GM12873 (cell line): ENCODE results near the gene ERMARD.

Experiments
- TF ChIP-seq, protein P1 (sequence below): IDR thresholded peaks from 2 replicates; pipeline ENCODE4 v1.5.1; 2012; ENCODE audit warnings: low read depth, mild to moderate bottlenecking, moderate library complexity, low read length, control low read depth; ENCODE audit not compliant: insufficient read depth; ENCODE audit errors: missing control alignments

Gene ERMARD

DNA sequence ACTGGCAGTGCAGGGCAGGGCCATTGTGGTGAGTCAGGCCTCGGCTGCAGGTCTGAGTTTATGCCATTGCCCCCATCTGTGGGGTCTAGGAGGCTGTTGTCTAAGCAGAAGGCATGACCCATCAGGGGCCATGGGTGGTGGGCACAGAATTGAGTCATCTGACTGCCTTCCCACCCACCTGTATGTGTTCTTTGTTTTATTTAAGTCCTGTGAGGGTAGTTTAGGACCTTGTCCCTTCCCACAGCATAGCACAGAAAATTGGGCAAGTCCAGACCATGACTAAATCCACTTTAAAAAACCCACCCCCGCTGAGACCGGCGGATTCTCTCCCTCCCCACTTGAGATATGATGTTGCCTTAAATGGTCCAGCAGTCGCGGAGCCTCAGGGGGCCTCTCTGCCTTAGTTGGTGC lies 40.3 kb downstream of the ERMARD start:
- TF ChIP-seq, protein P1, sequence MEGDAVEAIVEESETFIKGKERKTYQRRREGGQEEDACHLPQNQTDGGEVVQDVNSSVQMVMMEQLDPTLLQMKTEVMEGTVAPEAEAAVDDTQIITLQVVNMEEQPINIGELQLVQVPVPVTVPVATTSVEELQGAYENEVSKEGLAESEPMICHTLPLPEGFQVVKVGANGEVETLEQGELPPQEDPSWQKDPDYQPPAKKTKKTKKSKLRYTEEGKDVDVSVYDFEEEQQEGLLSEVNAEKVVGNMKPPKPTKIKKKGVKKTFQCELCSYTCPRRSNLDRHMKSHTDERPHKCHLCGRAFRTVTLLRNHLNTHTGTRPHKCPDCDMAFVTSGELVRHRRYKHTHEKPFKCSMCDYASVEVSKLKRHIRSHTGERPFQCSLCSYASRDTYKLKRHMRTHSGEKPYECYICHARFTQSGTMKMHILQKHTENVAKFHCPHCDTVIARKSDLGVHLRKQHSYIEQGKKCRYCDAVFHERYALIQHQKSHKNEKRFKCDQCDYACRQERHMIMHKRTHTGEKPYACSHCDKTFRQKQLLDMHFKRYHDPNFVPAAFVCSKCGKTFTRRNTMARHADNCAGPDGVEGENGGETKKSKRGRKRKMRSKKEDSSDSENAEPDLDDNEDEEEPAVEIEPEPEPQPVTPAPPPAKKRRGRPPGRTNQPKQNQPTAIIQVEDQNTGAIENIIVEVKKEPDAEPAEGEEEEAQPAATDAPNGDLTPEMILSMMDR, result no peak

DNA sequence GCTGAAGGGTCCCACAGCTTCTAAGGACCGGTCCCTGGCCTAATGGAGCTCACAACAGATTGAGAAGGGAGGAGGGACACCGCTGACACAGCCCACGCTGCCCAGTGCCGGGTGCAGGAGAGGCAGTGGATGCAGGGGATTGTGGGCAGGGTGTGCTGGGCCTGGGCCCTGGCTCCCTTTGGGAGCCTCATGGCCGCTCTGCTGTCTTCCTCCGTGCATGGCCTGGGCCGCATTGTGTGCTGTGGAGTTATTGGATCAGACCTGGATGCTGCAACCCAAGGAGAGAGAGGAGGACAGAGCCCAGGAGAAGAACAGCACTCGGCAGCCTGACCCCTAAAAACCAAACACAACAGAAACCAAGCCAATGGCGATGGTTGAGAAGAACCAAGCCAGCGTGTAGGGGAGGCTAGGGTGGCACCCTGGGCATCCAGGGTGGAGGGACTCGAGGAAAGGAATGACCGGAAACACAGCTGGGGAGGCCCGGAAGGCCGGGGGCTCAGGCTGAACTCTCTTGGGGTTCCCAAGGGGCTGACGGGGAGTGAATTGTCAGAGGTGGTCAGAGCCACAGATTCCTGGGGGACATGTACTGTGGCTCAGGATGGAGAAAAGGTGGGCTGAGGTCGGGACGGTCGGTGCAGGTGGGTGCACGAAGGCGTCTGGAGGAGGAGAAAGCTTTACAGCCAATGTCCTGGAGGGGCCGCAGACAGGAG lies 41.0 kb downstream of the ERMARD start:
- TF ChIP-seq, protein P1, result no peak

DNA sequence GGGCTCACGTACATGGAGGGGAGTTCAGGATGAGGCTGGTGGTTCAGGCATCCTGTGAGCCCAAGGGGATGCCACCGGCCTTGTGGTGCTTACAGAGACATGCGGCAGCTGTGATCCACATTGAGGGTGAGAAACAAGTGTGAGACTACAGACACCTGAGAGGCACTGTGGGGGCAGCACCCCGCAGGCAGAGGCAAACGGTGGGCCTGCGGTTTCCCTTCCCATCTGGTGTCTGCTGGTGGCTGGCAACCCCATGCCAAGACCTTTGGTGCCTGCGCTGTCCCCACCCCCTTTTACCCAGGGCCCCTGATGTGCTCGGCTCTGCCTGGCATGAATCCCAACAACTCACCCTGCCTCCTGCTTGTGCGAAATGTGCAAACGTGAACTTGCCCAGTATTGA lies 42.0 kb downstream of the ERMARD start:
- TF ChIP-seq, protein P1, result no peak

DNA sequence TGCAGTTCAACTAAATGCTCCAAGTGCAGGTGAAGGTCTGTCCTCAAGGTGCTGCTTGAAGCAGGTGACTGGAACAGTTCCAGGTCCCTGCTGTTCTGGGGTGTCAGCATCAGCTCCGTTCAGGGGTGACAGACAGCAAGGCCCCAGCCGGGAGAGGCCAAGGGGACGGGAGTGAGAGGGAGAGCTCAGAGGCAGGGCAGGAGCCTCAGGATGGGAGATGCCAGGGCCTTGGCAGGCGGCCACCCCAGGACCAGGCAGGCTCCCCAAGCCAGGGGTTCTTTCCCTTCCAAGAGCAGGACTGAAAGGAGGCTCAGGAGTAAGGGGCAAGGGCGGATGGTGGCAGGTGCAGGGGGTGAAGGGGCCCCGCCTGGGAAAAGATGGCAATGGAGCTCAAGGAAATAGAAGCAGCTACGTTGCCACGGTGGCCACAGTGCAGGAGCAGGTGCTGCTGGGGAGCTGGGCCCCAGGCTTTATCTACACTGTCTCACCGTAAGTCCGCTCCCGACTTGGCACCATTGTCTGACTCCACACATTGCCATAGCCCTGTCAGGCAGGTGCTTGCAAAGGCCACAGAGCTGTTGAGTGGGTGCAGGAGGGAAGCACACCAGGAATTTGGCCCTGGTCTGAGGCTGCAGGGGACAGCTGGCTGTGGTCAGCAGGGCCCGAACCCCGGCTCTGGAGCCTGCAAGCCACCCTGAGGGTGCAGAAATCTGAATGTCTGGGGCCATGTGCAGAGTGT lies 43.1 kb downstream of the ERMARD start:
- TF ChIP-seq, protein P1, result no peak

DNA sequence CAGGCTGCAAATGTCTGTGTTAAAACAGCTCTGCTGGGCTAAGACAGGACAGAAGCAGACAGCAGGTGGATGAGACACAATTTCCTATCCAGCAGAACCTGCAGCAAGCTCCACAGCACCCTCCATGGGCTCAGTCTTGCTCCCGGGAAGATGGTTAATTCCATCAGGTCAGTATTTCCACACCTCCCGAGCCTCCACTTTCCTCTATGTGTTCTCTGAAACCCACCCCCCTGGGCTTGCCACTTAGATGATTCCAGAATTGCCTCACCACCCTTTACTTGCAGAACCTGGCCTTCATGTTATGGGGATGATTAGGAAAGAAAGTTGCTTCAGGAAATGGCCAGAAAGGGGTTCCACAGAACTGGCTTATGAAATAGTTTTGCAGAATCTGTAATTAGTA lies 43.8 kb downstream of the ERMARD start:
- TF ChIP-seq, protein P1, result no peak

DNA sequence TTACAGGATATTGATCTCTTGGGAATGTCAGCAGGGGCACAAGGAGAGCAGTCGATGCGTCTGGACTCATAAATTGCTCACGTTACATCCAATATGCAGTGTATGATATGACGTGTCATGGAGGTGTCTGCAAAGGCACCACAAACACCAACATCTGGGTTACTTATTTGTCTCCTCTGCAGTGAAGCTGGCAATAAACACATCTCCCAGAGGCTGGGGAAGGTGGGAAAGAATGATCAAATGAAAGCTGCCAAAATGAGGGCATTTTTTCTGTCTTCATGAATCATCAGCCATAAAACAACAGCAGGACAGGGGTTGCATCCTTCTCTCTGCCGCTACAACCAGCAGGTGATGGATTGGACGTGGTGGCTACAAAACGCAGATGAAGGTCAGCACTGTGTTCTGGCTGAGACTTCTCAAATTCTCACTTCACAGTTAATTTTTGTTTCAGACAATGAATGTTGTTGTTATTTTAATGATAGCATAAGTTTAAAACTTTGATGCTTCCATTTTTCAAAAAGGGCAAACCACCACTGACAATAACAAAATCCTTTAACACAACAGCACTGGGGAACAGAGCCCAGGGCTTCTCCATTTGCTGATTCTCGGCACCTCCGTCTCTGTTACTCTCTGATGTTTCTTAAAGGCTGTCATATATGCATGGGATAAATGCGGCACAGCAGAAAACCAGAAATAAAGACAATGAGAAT lies 47.5 kb downstream of the ERMARD start:
- TF ChIP-seq, protein P1, result no peak

DNA sequence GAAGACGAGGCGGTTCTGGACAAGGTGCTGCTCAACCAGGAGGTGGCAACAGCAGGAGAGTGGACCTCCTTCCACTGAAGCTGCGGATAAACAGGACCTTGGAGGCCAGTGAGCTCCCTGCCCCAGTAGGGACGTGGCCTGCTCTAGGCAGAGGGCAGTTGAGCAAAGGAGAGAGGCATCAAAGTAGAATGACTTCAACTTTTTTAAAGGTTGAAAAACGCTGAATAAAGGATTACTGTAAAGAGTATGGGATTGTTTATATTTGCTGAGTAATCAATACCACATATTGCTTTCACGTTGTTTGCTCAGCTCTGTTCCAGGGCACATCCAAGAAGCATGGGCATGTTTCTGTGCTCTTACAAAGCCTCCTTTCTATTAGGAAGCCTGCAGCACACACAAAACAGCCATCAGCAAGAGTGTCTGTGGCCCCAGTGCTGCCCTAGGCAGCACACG lies 48.1 kb downstream of the ERMARD start:
- TF ChIP-seq, protein P1, result no peak
